Endothelial cell of umbilical vein (primary cell): ENCODE measurements around the gene SLC30A3.

Experiments used
- EZH2 ChIP-seq: IDR thresholded peaks from 2 replicates; pipeline ENCODE4 v1.6.1; 2012; ENCODE audit warnings: borderline replicate concordance, low read depth, mild to moderate bottlenecking, moderate library complexity, low read length, inconsistent platforms; ENCODE audit not compliant: severe bottlenecking
- GATA2 ChIP-seq: IDR thresholded peaks from 2 replicates; pipeline ENCODE4 v1.7.0; 2011; ENCODE audit warnings: low read depth, mild to moderate bottlenecking, moderate library complexity, mixed read lengths, low read length; ENCODE audit not compliant: insufficient read length, insufficient read depth
- JUN ChIP-seq: IDR thresholded peaks from 2 replicates; pipeline ENCODE4 v1.6.1; 2011; ENCODE audit warnings: borderline replicate concordance, low read depth; ENCODE audit not compliant: insufficient read length, insufficient read depth
- MAX ChIP-seq: IDR thresholded peaks from 2 replicates; pipeline ENCODE4 v1.6.1; 2011; ENCODE audit not compliant: insufficient read depth, insufficient read length
- MYC ChIP-seq: IDR thresholded peaks from one replicate; pipeline ENCODE4 v1.6.1; 2011; ENCODE audit warnings: mild to moderate bottlenecking, low read depth, low read length
- POLR2A ChIP-seq: IDR thresholded peaks from 2 replicates; pipeline ENCODE4 v1.6.1; 2012; ENCODE audit warnings: low read depth, mild to moderate bottlenecking, control low read depth, low read length
- POLR2AphosphoS5 ChIP-seq: IDR thresholded peaks from 2 replicates; pipeline ENCODE4 v1.6.1; 2012; ENCODE audit warnings: low read depth, mild to moderate bottlenecking, control low read depth, low read length, moderate library complexity; ENCODE audit not compliant: insufficient read depth
- TF ChIP-seq, protein P1 (sequence below), 2 donors: IDR thresholded peaks; 1 replicate in 1 of 2; 2 replicates in 1 of 2; pipeline ENCODE4 v1.5.1; 2011; ENCODE audit warnings: low read length in 2 of 2, mild to moderate bottlenecking in 2 of 2, moderate library complexity in 2 of 2, control low read depth in 1 of 2, inconsistent platforms in 1 of 2, low read depth in 1 of 2; ENCODE audit not compliant: insufficient read depth in 1 of 2; ENCODE audit errors: extremely low read depth in 1 of 2

DNA sequence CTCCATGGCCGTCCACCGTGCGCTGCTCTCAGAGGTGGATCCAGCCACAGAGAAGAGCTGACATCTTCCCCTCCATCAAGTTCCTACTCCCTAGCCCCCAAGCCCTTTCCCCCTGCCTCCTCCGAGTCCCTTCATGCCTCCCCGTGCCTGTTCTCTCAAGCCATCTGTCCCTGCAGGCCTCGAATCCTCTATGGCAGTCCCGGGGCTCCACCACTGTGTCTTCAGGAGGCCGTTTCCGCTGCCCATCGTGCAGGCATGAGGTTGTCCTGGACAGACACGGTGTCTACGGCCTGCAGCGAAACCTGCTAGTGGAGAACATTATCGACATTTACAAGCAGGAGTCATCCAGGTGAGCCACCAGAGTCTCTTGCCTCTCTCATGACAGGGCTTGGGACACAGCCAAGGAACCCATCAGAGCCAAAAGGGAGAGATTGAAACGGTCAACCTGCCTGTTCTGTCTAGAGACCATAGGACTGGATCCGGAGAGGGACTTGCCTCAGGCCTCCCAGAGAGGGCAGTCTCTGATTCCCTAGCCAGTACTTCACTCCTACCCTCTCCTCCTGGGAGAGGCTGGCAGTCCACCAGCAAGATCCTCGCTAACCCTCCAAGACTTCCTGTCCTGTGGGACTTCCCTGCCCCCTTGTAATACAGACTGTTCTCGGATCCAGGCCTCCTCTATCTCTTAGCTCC, 35.7 kb upstream of the SLC30A3 start:
- TF ChIP-seq, protein P1, sequence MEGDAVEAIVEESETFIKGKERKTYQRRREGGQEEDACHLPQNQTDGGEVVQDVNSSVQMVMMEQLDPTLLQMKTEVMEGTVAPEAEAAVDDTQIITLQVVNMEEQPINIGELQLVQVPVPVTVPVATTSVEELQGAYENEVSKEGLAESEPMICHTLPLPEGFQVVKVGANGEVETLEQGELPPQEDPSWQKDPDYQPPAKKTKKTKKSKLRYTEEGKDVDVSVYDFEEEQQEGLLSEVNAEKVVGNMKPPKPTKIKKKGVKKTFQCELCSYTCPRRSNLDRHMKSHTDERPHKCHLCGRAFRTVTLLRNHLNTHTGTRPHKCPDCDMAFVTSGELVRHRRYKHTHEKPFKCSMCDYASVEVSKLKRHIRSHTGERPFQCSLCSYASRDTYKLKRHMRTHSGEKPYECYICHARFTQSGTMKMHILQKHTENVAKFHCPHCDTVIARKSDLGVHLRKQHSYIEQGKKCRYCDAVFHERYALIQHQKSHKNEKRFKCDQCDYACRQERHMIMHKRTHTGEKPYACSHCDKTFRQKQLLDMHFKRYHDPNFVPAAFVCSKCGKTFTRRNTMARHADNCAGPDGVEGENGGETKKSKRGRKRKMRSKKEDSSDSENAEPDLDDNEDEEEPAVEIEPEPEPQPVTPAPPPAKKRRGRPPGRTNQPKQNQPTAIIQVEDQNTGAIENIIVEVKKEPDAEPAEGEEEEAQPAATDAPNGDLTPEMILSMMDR (IDR thresholded peaks at IDR 0.05; ENCODE audit: extremely low read depth in 1 of 2, insufficient read depth in 1 of 2, low read depth in 1 of 2, low read length in 2 of 2), result no peak
- TF ChIP-seq POLR2A (no peak), JUN (no peak), MAX (no peak), POLR2AphosphoS5 (no peak), EZH2 (no peak), MYC (no peak), GATA2 (no peak)
